HTERT RPE-1 (cell line): ENCODE results near the gene TSR2.
"Not testable (repeated sequence)": the region's sequence is repeated elsewhere in the genome, so short reads cannot be mapped to it uniquely, and the experiment has no call there.

ENCODE experiments used
- in situ Hi-C: fragments of 300-500 bp; cut with MboI; formaldehyde crosslinking; loops from 4 replicates; pipeline ENCODE4 v1.14.3; 2020; ENCODE audit warnings: low sequenced_read_pairs

TSR2 gene

GRCh38 chrX:54470054-54470760 is 30.0 kb downstream of the TSR2 start:
- in situ Hi-C loops: no loop called here

DNA sequence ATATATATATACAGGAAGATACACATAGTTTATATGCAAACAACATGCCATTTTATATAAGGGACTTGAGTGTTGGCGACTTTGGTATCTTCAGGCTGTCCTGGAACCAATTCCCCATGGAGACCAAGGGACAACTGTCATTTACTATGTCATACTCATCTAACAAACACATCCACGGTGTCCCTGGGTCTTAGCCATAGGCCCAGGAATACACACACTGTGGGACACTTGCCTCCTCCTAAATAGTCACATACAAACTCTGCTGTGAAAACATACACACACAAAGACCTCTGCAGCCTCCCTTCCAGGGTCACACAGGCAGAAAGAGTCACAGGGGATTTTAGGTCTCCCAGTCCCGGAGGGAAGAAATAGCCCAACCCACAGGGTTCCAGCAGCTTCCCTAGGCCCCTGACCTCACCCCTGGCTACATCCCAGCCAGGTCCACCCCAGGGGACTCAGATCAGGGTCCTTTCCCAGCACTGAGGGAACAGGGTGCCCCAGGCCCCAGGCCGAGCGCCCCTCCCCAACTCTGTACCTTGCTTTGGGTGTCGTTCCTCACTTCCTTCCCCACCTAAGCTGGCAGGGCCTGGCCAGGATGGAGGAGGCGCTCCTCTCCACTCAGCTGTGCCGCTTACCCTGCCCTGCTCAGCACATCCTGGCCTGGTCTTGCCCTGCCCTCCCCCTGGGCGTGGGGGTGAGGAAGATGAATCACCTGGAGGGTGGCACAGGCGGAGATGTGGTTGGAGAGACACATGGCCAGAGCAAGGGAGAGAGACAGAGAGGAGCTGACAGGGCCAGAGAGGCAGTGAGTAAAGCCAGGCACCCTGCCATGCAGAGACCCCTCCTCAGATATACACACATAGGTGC is 34.0 kb downstream of the TSR2 start:
- in situ Hi-C loops: no loop called here

GRCh38 chrX:54479136-54480111 is 39.2 kb downstream of the TSR2 start:
- in situ Hi-C loops: no loop called here

DNA sequence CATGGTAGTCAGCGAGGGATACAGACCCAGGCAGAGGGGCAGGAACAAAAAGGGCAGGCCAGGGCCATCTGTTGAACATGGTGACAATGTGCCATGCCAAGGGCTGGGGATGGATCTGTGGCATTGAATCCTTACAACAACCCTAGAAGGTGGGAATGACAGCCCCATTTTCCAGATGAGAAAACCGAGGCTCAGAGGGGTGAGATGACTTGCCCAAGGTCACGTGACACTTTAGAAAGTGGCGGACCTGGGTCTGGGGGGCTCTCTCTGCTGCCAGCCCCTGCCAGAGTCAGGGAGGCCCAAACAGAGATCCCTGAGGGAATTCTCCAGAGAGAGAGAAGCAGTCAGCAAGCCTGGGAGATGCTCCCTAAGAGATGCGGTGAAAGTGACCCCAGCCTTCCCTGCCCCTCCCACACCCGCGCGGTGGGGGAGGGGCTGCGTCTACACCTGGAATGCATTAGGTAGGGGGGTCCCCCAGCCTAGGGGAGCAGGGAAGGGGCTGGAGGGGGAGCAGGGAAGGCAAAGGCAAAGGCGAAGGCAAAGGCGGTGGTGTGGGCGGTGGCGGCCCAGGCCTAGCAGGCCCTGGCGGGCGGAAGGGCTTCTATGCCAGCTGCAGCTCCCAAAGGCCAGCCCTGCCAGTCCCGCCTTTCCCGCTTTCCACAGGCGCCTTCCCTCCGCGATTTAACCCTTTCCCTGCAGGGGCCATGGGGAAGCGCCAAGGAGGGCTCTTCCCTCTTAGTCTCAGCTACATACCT is 42.8 kb downstream of the TSR2 start:
- in situ Hi-C loops: no loop called here

DNA sequence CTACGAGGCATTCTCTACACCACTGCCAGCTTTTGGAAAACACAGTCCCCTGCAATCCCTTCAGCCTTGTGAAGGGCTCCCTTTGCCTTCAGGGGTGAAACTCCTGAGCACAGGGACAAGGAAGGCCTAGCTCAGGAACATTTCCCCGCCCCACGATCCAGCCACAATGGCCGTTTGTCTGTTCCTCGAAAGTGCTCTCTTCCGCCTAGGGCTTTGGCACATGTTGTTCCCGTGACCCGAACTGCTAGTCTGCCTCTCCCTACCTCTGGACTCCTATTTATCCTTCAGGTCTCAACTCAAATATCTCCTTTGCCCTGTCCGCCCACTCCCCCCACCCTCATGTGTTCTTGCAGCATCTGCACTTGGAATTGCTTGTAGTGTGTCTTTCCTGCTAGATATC is 43.7 kb downstream of the TSR2 start:
- in situ Hi-C loops: no loop called here

GRCh38 chrX:54484666-54485065 is 44.5 kb downstream of the TSR2 start:
- in situ Hi-C loops: no loop called here

DNA sequence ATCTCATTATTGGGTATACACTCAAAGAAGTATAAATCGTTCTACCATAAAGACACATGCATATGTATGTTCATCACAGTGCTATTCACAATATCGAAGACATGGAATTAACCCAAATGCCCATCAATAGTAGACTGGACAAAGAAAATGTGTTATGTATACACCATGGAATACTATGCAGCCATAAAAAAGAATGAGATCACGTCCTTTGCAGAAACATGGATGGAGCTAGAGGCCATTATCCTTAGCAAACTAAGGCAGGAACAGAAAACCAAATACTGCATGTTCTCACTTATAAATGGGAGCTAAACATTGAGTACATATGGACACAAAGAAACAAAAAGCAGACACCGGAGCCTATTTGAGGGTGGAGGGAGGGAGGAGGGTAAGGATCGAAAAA is 49.6 kb downstream of the TSR2 start:
- in situ Hi-C loops: not testable (repeated sequence)

GRCh38 chrX:54492340-54492739 is 52.1 kb downstream of the TSR2 start:
- in situ Hi-C loops: no loop called here

DNA sequence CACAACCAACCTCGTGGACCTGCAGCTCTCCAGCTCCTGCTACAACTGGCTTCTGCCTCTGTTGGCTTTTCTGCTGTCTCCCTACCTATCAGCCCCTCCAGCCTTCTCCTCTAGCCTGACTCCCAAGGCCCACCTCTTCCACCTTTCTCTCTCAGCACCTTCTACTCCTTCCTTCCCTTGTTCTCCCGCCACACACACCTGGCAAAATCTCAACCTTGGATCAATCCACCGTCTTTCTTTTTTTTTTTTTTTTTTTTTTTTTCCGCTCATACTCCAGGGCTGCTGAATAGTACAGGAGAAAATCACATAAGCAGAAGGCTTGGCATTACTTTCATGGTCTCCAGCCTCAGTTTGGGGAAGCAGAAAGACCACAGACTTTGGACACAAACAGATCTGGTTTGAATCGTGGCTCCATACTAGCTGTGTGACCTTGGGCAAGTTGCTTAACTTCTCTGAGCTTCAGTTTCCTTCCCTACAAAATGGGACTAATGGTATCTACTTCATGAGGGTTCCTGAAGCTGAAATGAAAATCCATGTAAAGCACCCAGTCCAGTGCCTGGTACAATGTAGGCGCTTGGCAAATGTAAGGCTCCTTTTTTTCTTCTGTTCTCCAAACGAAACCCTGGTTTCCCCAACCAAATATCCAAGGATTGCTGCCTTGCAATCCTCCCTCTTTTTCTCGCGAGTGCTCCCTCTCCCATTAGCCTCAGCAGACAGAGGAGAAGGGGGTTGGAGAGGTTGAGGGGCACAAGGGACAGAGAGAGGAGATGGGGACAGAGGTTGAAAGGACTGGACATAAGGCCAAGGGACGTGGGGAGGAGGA is 54.2 kb downstream of the TSR2 start:
- in situ Hi-C loops: no loop called here
